ENCODE results near the gene WIPF1. TPM values are rescaled to one million over a fixed set of nuclear protein-coding genes. Genes with fewer than 3 reads are reported as not detected.
A peak's percentile ranks its signal among the peaks of the same experiment; 100 is the strongest.

The WIPF1 gene
- total RNA-seq, 4 donors from 2014 or later: 4.8 to 21.8 (median 7.3) TPM

- H3K27ac ChIP-seq: no peak overlapping the region
- no peak for DNase-seq (ENCODE audit: low spot score in 2 of 2)
- 53% methylated on average over 10 of the region's 10 CpGs for WGBS
- peaks cover 3% of the 10 kb centered on the region for H3K36me3 ChIP-seq
- no peak overlapping the region for H3K4me3 ChIP-seq
- no peak for TF ChIP-seq EP300 (IDR thresholded peaks at IDR 0.05)
- no peak for TF ChIP-seq POLR2AphosphoS5 (IDR thresholded peaks at IDR 0.05)
- TF ChIP-seq, protein P1, sequence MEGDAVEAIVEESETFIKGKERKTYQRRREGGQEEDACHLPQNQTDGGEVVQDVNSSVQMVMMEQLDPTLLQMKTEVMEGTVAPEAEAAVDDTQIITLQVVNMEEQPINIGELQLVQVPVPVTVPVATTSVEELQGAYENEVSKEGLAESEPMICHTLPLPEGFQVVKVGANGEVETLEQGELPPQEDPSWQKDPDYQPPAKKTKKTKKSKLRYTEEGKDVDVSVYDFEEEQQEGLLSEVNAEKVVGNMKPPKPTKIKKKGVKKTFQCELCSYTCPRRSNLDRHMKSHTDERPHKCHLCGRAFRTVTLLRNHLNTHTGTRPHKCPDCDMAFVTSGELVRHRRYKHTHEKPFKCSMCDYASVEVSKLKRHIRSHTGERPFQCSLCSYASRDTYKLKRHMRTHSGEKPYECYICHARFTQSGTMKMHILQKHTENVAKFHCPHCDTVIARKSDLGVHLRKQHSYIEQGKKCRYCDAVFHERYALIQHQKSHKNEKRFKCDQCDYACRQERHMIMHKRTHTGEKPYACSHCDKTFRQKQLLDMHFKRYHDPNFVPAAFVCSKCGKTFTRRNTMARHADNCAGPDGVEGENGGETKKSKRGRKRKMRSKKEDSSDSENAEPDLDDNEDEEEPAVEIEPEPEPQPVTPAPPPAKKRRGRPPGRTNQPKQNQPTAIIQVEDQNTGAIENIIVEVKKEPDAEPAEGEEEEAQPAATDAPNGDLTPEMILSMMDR (IDR thresholded peaks at IDR 0.05): no peak
- no peak for TF ChIP-seq POLR2A (IDR thresholded peaks at IDR 0.05)
- H3K9me3 ChIP-seq: no peaks in the 10 kb centered on the region
- H3K27me3 ChIP-seq: no peaks in the 10 kb centered on the region
- peaks cover 11% of the 10 kb centered on the region for H3K4me1 ChIP-seq
Observed at GRCh38 chr2:174585146-174585545, 12.5 kb downstream of the WIPF1 start.

DNA sequence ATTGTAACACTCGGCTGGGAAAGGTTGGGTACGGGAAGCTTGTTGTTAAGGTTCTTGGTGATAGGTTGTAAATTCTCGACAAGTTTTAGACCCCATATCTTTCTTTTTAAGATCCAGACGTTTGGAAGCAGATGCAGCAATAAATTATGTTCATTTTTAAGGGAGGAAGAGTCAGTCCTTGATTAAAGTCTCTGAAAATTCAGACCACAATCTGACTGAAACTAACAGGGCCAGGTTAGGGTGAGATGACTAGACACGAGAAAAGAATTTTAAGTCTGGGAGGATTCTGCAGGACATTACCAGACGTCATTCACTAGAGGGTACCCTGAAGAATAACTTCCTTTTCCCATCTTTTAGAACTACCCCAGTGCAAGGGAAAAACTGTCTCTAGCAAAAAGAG, 16.1 kb downstream of the WIPF1 start:
- H3K36me3 ChIP-seq: peaks cover 7% of the 10 kb centered on the region
- H3K4me1 ChIP-seq: peaks cover 8% of the 10 kb centered on the region
- H3K9me3 ChIP-seq: no peaks in the 10 kb centered on the region
- H3K27ac ChIP-seq: no peak overlapping the region
- H3K4me3 ChIP-seq: no peak overlapping the region
- DNase-seq (ENCODE audit: low spot score in 2 of 2): no peak
- no peaks in the 10 kb centered on the region for H3K27me3 ChIP-seq
- WGBS: 74% methylated on average over 6 of the region's 6 CpGs
- no peak for TF ChIP-seq POLR2A (IDR thresholded peaks at IDR 0.05)
- TF ChIP-seq, protein P1 (IDR thresholded peaks at IDR 0.05): no peak
- no peak for TF ChIP-seq EP300 (IDR thresholded peaks at IDR 0.05)
- TF ChIP-seq POLR2AphosphoS5 (IDR thresholded peaks at IDR 0.05): no peak

DNA sequence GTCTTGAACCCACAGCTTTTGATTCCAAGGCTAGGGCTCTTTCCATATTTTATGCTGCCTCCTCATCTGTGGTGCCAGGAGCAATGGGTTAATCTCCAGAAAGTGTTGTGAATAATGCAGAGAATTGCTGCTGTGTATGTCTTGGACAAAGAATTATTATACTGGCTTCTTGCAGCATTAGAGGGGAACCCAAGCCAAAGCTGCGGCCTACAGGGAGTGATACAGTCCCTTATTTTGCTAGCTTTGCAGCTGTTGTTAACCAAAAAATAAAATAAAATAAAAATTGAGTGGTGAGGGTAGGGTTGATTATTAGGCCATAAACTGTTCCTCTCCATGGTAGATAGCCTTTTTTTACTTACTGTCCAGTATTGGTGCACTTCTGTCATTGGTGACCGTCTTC, 16.7 kb downstream of the WIPF1 start:
- Histone ChIP-seq H3K27ac (no peak overlapping the region), H3K4me3 (no peak overlapping the region), H3K27me3 (no peaks in the 10 kb centered on the region), H3K4me1 (peaks cover 8% of the 10 kb centered on the region), H3K36me3 (peaks cover 7% of the 10 kb centered on the region), H3K9me3 (no peaks in the 10 kb centered on the region)
- WGBS: 84% methylated on average over 2 of the region's 2 CpGs
- no peak for DNase-seq (ENCODE audit: low spot score in 2 of 2)
- TF ChIP-seq POLR2A (IDR thresholded peaks at IDR 0.05): no peak
- no peak for TF ChIP-seq EP300 (IDR thresholded peaks at IDR 0.05)
- TF ChIP-seq, protein P1 (IDR thresholded peaks at IDR 0.05): no peak
- no peak for TF ChIP-seq POLR2AphosphoS5 (IDR thresholded peaks at IDR 0.05)

DNA sequence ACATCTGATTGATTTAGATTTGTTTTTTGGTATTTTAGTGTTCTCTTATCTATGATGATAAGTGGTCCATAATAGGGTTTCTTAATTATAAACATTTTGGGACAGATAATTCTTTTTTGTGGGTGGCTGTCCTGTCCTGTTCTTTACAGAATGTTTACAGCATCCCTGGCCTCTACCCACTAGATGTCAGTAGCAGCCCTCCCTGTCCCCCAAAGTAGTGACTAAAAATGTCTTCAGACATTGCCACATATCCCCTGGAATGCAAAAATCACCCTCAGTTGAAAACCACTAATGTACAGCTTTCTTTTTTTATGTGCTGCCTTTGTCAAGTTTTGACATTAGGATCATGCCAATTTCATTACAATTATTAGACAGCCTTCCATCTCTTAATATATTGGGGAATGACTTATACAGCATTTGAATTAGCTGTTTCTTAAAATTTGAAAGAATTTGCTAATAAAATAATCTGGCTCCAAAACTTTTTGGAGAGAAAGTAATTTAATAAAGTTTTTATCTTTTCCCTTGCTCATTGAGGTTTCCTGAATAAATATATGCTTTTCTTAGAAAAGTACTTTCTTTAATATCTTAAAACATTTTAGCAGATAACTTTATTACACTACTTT, 19.5 kb downstream of the WIPF1 start:
- Histone ChIP-seq H3K4me3 (no peak overlapping the region), H3K27me3 (no peaks in the 10 kb centered on the region), H3K36me3 (peaks cover 12% of the 10 kb centered on the region), H3K9me3 (no peaks in the 10 kb centered on the region), H3K27ac (no peak overlapping the region), H3K4me1 (peaks cover 12% of the 10 kb centered on the region)
- no peak for DNase-seq (ENCODE audit: low spot score in 2 of 2)
- TF ChIP-seq, protein P1 (IDR thresholded peaks at IDR 0.05): peak in 1 of 2 donors; percentile 32
- TF ChIP-seq POLR2AphosphoS5 (IDR thresholded peaks at IDR 0.05) (no peak), EP300 (IDR thresholded peaks at IDR 0.05) (no peak), POLR2A (IDR thresholded peaks at IDR 0.05) (no peak)

DNA sequence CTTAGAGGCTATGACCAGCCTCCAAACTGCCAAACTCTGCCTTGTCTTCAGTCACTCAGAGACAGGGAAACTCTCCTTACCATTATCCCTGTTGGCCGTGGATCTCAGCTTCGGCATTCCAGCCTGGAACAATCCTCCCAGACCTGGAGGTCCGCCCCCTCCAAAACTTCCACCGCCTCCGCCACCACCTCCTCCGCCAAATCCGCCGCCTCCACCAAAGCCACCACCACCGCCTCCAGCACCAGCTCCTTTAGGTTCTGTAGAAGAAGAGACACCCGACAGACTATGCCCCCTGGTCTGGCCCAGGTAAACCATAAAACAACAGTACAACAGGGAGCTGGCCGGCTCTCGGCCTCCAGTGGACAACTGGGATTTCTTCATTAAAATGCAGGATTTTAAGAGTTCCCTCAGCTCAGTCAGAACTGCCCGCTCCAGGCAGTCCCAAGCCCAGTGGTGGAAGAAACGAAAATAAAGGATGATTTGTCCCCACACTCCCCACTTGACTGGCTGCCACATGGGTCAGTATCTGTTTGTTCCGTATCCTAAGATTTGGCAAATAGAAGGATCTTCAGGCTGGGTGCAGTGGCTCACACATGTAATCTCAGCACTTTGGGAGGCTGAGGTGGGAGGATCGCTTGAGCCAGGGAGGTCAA, 22.4 kb downstream of the WIPF1 start:
- Histone ChIP-seq H3K27ac (no peak overlapping the region), H3K4me3 (no peak overlapping the region), H3K9me3 (no peaks in the 10 kb centered on the region), H3K36me3 (peaks cover 31% of the 10 kb centered on the region), H3K27me3 (no peaks in the 10 kb centered on the region), H3K4me1 (peaks cover 18% of the 10 kb centered on the region)
- DNase-seq (ENCODE audit: low spot score in 2 of 2): no peak
- whole genome bisulfite sequencing: 88% methylated on average over 16 of the region's 16 CpGs
- TF ChIP-seq POLR2AphosphoS5 (IDR thresholded peaks at IDR 0.05) (no peak), EP300 (IDR thresholded peaks at IDR 0.05) (no peak), POLR2A (IDR thresholded peaks at IDR 0.05) (no peak)
- TF ChIP-seq, protein P1 (IDR thresholded peaks at IDR 0.05): no peak
